AG08395 (cell line): Measurements from ENCODE around the gene ALK.
A peak's percentile ranks its signal among the peaks of the same experiment; 100 is the strongest.

Source experiments
- DNase-seq: peaks from one replicate; pipeline ENCODE4 v3.0.0; 2012; ENCODE audit warnings: mixed read lengths, low spot score

Gene ALK

GRCh38 chr2:29487967-29488555, 433.3 kb downstream of the ALK start:
- DNase-seq, result no peak

GRCh38 chr2:29485631-29486030, 435.8 kb downstream of the ALK start:
- no peak for DNase-seq

DNA sequence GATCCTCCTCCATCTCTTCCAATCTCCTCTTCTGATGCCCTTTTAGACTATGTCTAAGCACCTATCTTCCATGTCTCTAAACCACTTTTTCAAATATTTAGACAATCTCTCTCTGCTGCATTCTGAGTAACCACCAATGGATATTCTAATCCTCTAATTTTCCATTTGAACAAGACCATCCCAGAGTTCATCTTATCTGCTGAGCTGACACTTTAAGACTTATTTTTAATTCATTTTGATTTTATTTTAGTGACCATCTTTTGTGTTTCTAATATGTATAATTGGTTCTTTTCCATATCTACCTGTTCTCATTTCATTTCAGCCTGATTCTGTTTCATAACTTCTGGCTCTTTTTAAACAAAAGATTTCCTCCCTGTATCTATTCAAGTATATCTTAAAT, 436.3 kb downstream of the ALK start:
- no peak for DNase-seq

- DNase-seq, result no peak
Measured at GRCh38 chr2:29482867-29483266, 438.5 kb downstream of the ALK start.

DNA sequence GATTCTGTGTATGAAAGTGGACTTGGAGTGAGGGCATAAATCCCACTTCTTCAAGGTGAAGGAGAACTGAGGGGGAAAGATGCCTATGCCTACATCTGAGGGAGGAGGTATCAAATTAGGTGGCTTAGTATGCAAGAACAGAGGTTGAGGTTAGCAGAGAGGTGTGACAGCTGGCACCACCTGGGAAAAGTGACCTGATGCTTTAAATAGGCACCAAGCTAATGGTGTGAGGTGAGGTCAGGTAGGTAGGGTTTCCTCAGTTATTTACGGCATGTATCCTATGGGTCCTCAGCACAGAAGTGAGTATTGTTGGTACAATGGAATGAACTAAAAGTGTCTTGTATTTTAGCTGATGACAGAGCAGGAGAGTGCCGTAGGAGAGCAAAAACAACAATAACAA, 439.0 kb downstream of the ALK start:
- no peak for DNase-seq

GRCh38 chr2:29481313-29481712, 440.1 kb downstream of the ALK start:
- no peak for DNase-seq

- DNase-seq, result no peak
Measured at GRCh38 chr2:29480426-29480825, 441.0 kb downstream of the ALK start.

- no peak for DNase-seq
Measured at GRCh38 chr2:29479401-29479800, 442.0 kb downstream of the ALK start.

DNA sequence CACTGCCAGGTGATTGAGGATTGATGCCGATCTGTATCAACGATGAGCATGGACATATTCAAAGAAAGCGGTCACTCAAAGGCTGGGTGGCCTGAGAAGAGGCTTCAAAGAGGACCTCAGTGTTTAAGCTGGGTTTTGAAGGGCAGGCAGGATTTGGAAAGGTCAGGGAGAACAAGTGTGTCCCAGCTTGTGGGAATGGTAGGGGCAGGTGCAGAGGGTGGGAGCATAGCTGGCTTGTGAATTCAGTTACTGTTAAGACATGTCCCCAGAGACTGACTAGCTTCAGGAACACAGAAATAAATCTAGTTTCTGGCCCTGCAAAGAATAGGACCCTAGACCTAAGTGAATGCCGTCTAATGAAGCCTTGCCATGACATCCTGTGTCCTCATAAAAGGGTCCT, 442.7 kb downstream of the ALK start:
- no peak for DNase-seq

DNA sequence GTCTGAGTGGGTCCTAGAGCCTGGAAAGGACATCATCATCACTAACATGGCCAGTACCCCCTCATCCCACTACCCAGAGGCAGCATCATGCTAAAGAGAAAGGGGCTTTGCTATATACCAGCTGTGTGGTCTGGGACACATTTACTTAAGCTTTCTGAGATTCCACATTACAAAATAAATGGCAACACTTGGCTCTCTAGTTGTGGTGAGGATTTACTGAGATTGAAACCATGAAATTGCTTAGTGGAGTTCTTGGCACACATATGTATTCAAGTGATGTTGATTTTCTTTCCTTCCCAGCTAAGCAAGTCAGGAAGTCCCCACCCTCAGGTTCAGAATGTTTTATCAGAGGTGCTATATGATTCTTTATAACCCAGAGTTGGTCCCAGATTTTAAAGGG, 444.2 kb downstream of the ALK start:
- no peak for DNase-seq

- DNase-seq, result no peak
Measured at GRCh38 chr2:29475499-29475898, 445.9 kb downstream of the ALK start.

DNA sequence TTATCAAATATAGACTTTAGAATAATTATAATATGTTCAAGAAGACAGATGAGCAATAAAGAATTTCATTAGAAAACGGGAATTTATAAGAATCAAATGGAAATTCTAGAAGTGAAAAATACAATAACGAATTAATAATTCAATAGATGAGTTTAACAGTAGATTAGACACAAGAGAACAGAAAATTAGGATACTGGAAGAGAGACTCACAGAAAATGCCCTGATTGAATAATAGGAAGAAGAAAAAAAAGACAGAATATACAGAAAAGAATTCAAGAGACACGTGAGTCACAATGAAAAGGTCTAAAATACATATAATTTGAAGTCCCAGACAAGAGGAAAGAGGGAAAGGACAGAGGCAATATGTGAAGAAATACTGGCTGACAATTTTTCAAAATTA, 451.4 kb downstream of the ALK start:
- no peak for DNase-seq

GRCh38 chr2:29469516-29469915, 451.9 kb downstream of the ALK start:
- no peak for DNase-seq

GRCh38 chr2:29463181-29463900, 458.0 kb downstream of the ALK start:
- peak; percentile 74 for DNase-seq

- peak; percentile 28 for DNase-seq
Measured at GRCh38 chr2:29462293-29462692, 459.1 kb downstream of the ALK start.

DNA sequence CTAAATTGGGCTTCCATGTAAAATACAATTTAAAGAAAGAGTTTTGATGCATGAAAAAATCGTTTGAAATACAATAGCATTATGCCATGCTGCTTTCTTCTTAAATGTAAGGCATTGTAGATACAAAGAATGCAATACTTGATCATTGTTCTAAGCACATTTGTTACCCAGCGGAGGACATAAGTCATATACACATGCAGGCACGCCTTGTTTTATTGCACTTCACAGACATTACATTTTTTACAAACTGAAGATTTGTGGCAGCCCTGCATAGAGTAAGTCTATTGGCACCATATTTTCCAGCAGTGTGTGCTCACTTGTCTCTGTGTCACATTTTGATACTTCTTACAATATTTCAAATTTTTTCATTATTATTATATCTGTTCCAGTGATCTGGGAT, 461.2 kb downstream of the ALK start:
- no peak for DNase-seq

GRCh38 chr2:29459445-29460179, 461.8 kb downstream of the ALK start:
- DNase-seq, result peak; percentile 71

GRCh38 chr2:29456429-29456828, 465.0 kb downstream of the ALK start:
- no peak for DNase-seq

DNA sequence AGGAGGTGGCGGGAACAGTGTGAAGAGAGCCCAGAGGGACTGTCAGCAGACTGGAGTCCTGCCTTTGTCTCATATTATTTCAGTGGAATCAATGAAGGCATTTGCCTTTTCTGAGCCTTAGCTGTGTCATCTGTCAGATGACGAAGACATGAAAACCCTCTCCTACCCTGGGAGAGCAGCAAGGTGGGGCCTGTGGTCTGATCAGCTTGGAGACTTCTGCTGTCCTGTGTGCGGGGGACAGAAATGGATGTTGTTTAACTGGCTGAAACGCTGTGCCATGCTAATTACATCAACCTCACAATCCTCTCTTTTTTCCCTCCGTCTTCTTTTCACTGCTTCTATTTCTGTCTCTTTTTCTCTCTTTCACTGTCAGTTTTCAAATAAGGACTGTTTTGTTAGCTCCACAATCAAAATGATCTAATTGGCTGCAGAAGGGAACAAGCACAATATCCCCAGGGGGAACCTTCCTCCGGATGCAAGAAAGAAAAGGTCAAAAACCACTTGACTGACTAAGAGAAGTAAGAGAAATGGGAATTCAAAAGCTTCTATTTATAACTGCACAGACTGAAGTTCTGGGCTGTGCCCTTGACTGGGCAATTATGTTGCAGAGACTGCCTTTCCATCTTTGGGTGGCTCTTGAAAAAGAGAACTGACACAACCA, 466.1 kb downstream of the ALK start:
- no peak for DNase-seq

DNA sequence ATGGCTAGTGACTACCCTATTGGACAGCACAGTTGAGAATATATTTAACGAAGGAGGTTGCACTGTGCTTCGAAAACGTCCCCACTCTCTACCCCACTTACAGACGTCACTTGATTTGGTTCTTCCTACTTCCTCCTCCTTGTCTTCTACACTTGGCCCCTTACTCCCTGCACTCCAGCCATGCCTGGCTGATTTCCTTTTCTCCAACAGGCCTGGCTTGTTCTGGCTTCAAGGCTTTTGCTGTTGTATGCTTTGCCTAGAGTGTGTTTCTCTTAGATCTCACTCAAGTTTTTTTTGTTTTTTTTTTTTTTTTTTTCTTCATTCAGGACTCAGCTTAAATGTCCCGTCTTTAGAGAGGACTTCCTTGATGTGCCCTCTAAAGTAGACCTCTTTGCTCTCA, 469.4 kb downstream of the ALK start:
- DNase-seq, result no peak

DNA sequence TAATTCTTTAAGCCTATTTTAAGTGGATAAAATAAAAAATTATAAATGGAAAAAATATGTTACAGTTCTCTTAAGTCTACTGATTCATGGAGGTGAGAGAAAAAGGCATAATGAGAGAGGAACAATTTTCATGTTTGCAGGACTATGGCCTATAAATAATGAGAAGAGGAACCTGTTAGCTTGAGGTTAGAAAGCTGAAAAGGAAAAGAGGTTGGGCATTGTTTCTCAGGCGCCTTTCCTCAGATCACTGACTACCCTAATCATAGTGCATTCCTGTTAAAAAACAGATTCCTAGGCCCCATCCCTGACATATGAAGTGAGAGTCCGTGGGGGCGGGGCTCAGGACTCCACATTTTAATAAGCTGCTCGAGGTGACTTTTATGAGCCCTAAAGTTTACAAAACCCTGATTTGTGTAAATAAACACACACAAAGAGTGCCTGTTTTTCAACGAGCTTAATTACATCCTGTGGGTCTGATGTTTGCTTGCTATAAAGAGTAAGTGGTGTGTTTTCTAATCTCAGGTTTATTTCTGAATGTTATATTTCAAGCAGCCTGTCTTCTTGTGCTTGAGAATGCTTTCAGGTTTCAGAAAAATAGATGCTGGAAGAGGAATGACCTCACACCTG, 470.7 kb downstream of the ALK start:
- no peak for DNase-seq

DNA sequence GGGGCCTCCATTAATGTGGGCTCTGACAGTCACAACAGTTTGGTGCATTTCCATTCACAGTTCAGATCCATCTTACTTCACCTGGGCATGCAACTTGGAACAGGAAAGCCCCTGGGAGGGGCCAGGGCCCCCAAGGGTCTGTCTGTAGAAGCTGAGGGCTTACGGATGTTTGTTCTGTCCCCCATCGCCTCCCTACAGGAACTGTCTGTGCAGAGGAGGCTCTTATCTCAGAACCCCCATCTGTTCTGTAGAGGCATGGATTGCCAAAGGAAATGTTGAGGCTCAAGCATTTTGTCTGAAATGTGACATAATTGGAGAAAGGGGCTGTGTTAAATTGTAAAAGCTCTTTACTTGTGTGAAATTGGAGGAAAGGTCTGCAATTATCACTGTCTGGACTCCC, 471.9 kb downstream of the ALK start:
- no peak for DNase-seq
